ENCODE results near the gene ZMYND12.
"Not testable (repeated sequence)": the region's sequence is repeated elsewhere in the genome, so short reads cannot be mapped to it uniquely, and the experiment has no call there.

Gene ZMYND12

GRCh38 chr1:42456010-42456753, at the start of gene ZMYND12, which contains the start of gene PPCS:
TSS of gene ZMYND12 (minus strand) at chr1:42456022. CDS start at chr1:42455997, 25 bp downstream.
TSS of gene PPCS (plus strand) at chr1:42456543. CDS start at chr1:42456566, 23 bp downstream.
- DNase-seq (ENCODE audit: low read depth) = peak; percentile 90

GRCh38 chr1:42504535-42505128, 48.8 kb upstream of the ZMYND12 start:
- no peak for DNase-seq (ENCODE audit: low read depth)

GRCh38 chr1:42502031-42502430, 46.2 kb upstream of the ZMYND12 start:
- not testable (repeated sequence) for DNase-seq (ENCODE audit: low read depth)

DNA sequence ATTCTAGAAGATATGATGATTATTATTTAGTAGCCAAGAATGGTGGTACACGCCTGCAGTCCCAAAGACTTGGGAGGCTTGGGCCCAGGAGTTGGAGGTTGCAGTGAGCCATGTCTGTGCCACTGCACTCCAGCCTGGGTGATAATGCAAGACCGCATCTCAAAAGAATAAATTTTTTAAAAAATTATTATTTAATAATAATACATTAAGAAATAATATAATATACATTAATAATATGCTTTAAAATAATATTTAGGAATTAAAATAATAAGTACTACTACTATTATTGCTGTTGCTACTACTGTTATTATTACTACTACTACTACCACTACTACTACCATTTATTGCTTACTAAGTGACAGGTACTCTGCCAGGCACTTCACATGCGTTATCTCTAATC, 34.4 kb upstream of the ZMYND12 start:
- DNase-seq (ENCODE audit: low read depth) = no peak

DNA sequence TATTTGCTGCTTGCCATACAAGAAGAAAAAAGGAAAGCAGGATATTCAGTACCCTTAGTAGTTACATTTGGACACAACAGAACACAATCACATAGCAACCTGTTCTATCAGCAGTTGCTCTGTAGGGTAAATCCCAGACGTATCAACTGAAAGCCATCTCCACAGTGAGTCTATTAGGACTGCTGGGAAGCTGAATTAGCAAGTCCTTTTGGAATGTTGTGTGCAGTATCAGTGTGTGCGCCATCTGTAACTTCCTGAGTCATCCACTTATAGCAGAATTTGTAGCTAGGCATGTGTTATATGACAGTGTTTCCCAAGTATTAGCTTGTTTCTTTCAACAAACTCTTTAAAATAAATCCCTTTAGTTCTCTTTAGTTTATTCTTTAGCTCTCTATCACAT, 28.6 kb upstream of the ZMYND12 start:
- no peak for DNase-seq (ENCODE audit: low read depth)

DNA sequence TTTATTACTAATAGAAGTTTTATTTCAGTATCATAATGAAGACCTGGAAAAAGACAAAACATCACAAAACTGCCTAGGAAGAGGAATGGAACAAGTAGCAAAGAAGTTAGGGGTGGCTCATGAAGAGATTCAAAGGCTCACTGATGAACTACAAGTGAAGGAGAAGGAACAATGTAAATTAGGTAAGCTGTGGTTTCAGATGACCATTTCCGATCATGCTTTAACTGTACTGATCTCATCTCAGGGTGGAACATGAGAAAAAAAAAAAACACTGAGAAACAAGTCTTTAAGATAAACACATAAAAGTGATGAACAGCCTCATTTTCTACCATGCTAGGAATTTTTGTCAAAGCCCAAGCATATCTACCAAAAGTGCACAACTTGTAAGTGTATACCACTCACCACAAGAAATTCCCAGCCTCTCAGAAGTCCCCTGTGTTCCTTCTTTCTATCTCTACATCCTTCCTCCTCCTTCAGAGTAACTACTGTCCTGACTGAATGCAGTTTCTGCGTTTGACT, 26.9 kb upstream of the ZMYND12 start:
- no peak for DNase-seq (ENCODE audit: low read depth)

GRCh38 chr1:42480921-42481320, 25.1 kb upstream of the ZMYND12 start:
- DNase-seq (ENCODE audit: low read depth) = no peak

DNA sequence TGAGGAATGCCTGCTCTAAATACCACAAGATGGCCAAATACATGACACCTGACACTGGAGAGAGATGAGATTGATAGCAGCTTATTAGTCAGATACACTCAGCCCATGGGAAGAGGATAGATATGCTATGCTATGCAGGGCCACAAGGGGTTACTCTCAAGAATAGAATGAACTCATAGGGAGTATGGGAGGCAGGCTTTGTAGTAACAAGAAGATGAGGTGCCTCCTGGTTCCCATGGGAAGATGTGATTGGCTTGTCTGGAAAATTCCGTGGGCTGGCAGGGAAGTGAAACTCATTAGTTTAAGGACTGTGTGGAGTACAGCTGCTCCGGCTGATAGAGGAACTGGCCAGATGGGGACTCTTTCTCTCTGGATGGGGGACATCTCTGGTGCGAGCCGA, 23.8 kb upstream of the ZMYND12 start:
- DNase-seq (ENCODE audit: low read depth) = no peak

GRCh38 chr1:42477775-42478174, 22.0 kb upstream of the ZMYND12 start:
- no peak for DNase-seq (ENCODE audit: low read depth)

DNA sequence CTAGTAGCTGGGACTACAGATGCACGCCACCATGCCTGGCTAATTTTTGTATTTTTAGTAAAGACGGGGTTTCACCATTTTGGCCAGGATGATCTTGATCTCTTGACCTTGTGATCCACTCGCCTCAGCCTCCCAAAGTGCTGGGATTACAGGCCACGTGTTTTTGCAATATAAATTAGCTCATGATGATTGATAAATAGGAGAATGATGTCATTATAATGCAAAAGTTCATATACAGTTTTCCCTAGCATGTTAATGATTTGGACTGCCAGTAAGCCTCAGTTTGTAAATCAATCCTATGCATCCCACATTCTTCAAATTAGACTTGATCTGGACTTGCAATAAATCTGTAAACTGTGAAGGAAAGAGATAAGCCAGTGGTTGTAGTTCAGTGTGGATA, 21.5 kb upstream of the ZMYND12 start:
- not testable (repeated sequence) for DNase-seq (ENCODE audit: low read depth)

- DNase-seq (ENCODE audit: low read depth) = no peak
These were observed 20.8 kb upstream of the ZMYND12 start for GRCh38 chr1:42476605-42477004.

DNA sequence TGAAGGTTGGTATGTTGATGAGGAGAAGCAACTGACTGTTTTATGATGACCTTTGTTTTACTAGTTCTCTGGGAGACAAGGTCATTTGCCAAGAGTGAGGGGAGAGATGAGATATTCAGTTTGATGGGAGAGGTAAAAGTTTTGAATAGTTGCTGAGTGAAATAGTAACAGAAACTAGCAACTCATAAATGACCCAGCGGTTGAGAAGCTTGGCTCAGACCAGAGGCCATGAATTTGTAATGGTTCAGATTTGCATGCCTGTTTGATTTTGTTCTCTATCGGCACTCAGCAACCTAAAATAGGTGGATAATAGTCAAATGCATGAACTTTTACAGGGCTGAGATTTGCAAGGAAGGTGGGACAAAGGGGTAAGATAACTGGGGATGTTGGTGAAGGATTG, 13.9 kb upstream of the ZMYND12 start:
- DNase-seq (ENCODE audit: low read depth) = no peak

DNA sequence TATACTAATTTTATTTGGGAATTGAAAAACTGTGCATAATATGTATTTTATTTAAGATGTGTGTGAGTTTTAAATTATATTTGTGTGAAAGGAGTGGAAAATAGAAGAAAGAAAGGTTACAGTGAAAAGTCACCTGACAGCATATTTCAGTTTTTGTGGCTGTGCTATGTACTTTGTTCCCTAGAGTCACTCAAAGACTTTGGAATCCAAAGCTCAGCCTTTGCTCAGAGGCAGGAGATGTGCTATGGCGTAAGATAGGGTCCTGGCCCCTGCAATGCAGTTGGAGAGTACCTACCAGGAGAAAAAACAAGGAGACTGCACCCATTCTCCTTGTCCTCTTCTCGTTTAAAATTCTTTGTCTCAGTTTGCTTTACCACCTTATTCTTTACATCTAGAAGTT, 10.2 kb upstream of the ZMYND12 start:
- no peak for DNase-seq (ENCODE audit: low read depth)

DNA sequence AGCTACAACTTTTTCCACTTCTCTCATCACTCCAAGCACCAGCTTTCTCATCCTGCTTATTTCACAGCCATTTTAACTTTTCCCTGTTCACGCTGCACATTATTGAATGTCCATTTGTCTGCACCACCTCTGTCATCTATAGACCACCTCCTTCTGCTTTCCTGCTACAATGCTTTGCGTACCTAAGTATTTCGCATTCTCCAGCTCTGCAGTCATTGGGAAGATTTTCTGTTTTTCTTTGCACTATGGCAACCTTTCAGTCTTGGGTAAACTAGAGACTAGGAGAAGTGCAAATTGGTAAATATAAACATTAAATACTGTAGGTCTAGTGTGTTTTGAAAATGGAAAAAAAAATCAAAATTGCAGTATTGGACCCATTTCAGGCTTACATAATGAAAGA, 8.1 kb upstream of the ZMYND12 start:
- DNase-seq (ENCODE audit: low read depth) = no peak

- peak; percentile 93 for DNase-seq (ENCODE audit: low read depth)
These were observed 7.3 kb upstream of the ZMYND12 start, which contains the start of gene CCDC30 for GRCh38 chr1:42462828-42463763. TSS of gene CCDC30 (plus strand) at chr1:42463286. CDS start at chr1:42480552, 17,266 bp downstream.

- no peak for DNase-seq (ENCODE audit: low read depth)
These were observed 5.4 kb upstream of the ZMYND12 start for GRCh38 chr1:42461196-42461595.

GRCh38 chr1:42456754-42457089, 900 bp upstream of the ZMYND12 start:
- DNase-seq (ENCODE audit: low read depth) = peak; percentile 28

DNA sequence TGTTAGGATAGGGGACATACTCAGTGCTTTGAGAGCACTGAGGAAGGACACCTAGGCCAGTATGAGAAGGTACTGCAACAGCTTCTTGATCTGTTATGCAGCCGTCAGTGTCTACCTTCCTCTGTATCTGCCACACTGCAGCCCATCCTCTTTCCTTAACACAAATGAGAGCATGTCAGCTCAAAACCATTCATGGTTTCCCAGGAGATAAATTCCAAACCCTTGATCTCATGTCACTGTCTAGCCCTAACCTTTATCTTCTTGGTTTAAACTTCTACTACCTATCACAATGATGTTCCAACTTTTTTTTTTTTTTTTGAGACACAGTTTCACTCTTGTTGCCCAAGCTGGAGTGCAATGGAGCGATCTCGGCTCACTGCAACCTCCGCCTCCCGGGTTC, 1.4 kb downstream of the ZMYND12 start:
- DNase-seq (ENCODE audit: low read depth) = no peak

GRCh38 chr1:42453386-42453785, 2.4 kb downstream of the ZMYND12 start:
- DNase-seq (ENCODE audit: low read depth) = no peak

DNA sequence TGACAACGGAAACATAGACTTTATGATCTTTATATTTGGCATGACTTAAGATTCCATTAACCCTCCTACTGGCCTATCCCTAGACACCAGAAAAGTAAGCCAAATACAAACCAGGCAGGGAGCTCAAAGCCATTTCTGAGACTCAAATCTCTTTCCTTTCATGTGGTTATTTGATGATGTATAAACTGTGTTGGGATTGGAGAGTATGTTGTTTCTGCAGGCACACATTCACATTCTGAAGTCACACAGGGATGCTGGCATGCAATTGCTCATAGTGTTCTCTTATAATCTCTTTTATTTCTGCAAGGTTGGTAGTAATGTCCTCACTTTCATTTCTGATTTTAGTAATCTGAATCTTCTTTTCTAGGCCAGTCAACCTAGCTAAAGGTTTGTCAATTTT, 5.8 kb downstream of the ZMYND12 start:
- DNase-seq (ENCODE audit: low read depth) = no peak

- no peak for DNase-seq (ENCODE audit: low read depth)
These were observed 6.6 kb downstream of the ZMYND12 start for GRCh38 chr1:42449256-42449655.

DNA sequence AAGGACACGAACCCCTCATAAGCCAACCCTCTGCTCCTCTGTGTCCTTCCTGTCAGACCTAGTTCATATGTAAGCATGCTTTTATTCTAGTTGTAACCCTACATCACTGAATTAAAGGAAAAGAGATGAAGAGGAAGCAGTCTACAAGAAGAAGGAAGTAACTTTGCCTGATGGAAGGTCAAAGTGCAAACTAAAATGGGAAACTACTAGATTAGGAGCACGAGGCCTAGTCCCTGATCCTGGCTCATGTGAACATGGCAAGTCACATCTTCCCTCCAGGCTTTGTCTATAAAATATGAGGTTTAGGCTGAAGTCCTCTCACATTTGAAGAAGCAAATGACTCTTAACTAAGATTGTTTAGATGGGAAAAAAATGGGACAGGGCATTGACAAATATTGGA, 13.2 kb downstream of the ZMYND12 start:
- DNase-seq (ENCODE audit: low read depth) = no peak

Data from activated T-helper 9 cell treated with anti-CD3 and anti-CD28 coated beads, Interleukin-2, amount 50 U/mL, for 16 hours (primary cell).